ENCODE measurements around the gene MGST3. TPM values are rescaled to one million over a fixed set of nuclear protein-coding genes. Genes with fewer than 3 reads are reported as not detected.

Gene MGST3
- total and polyA plus RNA-seq, 4 donors, result 141 to 351 (median 176) TPM

DNA sequence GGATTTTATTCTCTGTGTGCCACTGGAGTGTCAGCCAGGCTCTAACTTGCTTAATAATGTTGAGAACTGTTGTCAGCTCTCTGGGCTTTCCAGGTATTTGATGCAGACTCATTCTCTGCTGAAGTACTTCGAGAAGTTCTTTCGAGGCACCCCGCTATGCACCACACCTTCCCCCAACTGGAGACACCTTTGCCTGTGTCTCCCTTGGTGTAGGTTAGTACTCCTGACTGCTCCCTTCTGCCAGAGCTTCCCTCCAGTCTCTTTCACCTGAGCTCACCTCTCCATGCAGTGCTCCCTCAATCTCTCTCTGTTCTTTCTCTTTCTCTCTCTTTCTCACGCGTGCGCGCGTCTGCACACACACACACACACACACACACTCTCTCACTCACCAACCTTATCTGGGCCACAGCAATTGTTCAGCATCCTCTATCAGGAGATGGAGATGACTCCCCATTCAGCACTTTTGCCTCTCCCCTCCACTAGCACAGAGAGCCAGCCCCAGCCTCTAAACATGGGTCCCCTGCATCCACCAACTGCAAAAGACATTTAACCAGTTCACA is 14.0 kb upstream of the MGST3 start:
- Histone ChIP-seq H3K4me1 (ENCODE audit: control insufficient read depth in 5 of 5, insufficient read depth in 5 of 5, low read length in 5 of 5) (no peaks in the 10 kb centered on the region), H3K9ac (ENCODE audit: insufficient read depth in 1 of 2, low read length in 2 of 2) (no peak overlapping the region), H3K36me3 (ENCODE audit: control insufficient read depth in 4 of 4, insufficient read depth in 4 of 4, low read length in 4 of 4) (no peaks in the 10 kb centered on the region), H3K9me3 (ENCODE audit: control insufficient read depth in 4 of 4, insufficient read depth in 3 of 4, low read length in 3 of 4) (peaks cover 0 to 2% (median 0%) of the 10 kb centered on the region in 4 donors), H3K27ac (ENCODE audit: low read depth in 1 of 2, low read length in 1 of 2) (no peak overlapping the region), H3K4me3 (no peak overlapping the region), H3K27me3 (ENCODE audit: control insufficient read depth in 3 of 3, insufficient read depth in 3 of 3, low read length in 2 of 3) (peaks cover 0 to 3% (median 0%) of the 10 kb centered on the region in 3 donors)
- TF ChIP-seq, protein P1, sequence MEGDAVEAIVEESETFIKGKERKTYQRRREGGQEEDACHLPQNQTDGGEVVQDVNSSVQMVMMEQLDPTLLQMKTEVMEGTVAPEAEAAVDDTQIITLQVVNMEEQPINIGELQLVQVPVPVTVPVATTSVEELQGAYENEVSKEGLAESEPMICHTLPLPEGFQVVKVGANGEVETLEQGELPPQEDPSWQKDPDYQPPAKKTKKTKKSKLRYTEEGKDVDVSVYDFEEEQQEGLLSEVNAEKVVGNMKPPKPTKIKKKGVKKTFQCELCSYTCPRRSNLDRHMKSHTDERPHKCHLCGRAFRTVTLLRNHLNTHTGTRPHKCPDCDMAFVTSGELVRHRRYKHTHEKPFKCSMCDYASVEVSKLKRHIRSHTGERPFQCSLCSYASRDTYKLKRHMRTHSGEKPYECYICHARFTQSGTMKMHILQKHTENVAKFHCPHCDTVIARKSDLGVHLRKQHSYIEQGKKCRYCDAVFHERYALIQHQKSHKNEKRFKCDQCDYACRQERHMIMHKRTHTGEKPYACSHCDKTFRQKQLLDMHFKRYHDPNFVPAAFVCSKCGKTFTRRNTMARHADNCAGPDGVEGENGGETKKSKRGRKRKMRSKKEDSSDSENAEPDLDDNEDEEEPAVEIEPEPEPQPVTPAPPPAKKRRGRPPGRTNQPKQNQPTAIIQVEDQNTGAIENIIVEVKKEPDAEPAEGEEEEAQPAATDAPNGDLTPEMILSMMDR (IDR thresholded peaks at IDR 0.05; ENCODE audit: control extremely low read depth, extremely low read depth), result no peak
- DNase-seq (no peak), ATAC-seq (ENCODE audit: insufficient read depth, low FRiP score) (no peak)
- WGBS, 2 donors, result 74 to 92% methylated on average over 8 of the region's 8 CpGs

DNA sequence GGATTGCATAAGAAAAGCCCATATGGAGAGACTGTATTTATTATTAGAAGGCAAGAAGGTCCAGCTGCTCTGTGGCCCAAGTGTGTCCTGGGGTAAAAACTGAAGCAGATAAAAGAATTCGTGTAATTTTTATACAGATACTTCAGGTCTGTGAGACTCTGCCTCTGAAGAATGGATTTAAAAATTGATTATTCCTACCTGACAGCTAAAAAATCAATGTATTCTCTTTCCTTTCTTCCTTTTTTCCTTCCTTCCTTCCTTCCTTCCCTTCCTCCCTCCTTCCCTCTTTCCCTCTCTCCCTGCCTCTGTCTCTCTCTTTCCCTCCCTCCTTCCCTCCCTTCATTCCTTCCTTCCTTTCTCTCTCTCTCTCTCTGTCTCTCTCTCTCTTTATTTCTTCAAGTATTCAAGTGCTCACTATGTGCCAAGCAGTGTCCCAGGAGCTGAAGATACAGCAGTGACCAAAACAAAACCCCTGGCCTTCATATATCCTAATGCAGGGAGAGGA is 11.3 kb upstream of the MGST3 start:
- DNase-seq, result no peak
- Histone ChIP-seq H3K27me3 (ENCODE audit: control insufficient read depth in 3 of 3, insufficient read depth in 3 of 3, low read length in 2 of 3) (peaks cover 0 to 5% (median 0%) of the 10 kb centered on the region in 3 donors), H3K27ac (ENCODE audit: low read depth in 1 of 2, low read length in 1 of 2) (no peak overlapping the region), H3K9ac (ENCODE audit: insufficient read depth in 1 of 2, low read length in 2 of 2) (no peak overlapping the region), H3K4me1 (ENCODE audit: control insufficient read depth in 5 of 5, insufficient read depth in 5 of 5, low read length in 5 of 5) (no peaks in the 10 kb centered on the region), H3K9me3 (ENCODE audit: control insufficient read depth in 4 of 4, insufficient read depth in 3 of 4, low read length in 3 of 4) (no peaks in the 10 kb centered on the region), H3K36me3 (ENCODE audit: control insufficient read depth in 4 of 4, insufficient read depth in 4 of 4, low read length in 4 of 4) (no peaks in the 10 kb centered on the region), H3K4me3 (no peak overlapping the region)
- TF ChIP-seq, protein P1 (IDR thresholded peaks at IDR 0.05; ENCODE audit: control extremely low read depth, extremely low read depth), result no peak
- no peak for ATAC-seq (ENCODE audit: insufficient read depth, low FRiP score)
- 65 to 89% methylated on average over 1 of the region's 1 CpG for WGBS, 2 donors

DNA sequence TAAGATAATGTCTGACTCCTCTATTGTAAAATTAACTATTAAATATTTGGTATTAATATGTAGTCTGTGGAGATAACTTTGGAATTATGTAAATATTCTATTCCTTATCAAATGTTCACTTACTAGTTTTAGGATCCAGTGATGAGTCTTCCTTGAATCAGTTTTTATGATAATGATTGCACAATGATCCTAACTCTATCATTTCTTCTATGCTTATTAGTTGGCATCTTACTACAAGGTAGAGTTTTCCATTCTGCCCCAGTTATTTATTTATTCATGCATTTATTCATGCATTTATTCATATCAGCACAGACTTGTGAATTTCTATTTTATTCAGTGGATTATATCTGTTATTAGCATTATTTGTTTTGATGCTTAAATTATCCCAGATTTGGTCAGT is 7.4 kb upstream of the MGST3 start:
- Histone ChIP-seq H3K4me3 (no peak overlapping the region), H3K9ac (ENCODE audit: insufficient read depth in 1 of 2, low read length in 2 of 2) (no peak overlapping the region), H3K9me3 (ENCODE audit: control insufficient read depth in 4 of 4, insufficient read depth in 3 of 4, low read length in 3 of 4) (no peaks in the 10 kb centered on the region), H3K27ac (ENCODE audit: low read depth in 1 of 2, low read length in 1 of 2) (no peak overlapping the region), H3K36me3 (ENCODE audit: control insufficient read depth in 4 of 4, insufficient read depth in 4 of 4, low read length in 4 of 4) (no peaks in the 10 kb centered on the region), H3K4me1 (ENCODE audit: control insufficient read depth in 5 of 5, insufficient read depth in 5 of 5, low read length in 5 of 5) (peaks cover 0 to 3% (median 0%) of the 10 kb centered on the region in 5 donors), H3K27me3 (ENCODE audit: control insufficient read depth in 3 of 3, insufficient read depth in 3 of 3, low read length in 2 of 3) (peaks cover 0 to 5% (median 0%) of the 10 kb centered on the region in 3 donors)
- TF ChIP-seq, protein P1 (IDR thresholded peaks at IDR 0.05; ENCODE audit: control extremely low read depth, extremely low read depth), result no peak
- DNase-seq (no peak), ATAC-seq (ENCODE audit: insufficient read depth, low FRiP score) (no peak)

DNA sequence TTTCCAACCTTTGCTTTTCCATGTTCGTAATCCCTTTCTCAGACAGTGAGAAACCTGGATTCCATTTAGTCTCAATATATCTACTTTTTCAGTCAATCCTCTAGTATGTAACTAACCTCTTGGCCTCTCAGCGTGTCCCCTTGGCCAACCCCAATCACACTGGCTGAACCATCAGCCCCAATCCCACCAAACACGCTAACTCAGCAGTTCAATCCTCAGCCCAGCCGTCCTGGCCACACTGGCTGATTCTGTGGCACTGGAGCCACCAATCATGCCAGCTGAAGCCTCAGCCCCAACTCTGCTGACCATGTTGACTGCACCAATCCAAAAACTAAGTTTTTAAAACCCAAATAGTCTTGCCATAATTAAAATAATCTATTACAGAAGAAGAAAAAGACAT is 6.6 kb upstream of the MGST3 start:
- TF ChIP-seq, protein P1 (IDR thresholded peaks at IDR 0.05; ENCODE audit: control extremely low read depth, extremely low read depth), result no peak
- ATAC-seq (ENCODE audit: insufficient read depth, low FRiP score), result no peak
- WGBS, 2 donors, result 87 to 96% methylated on average over 4 of the region's 4 CpGs
- Histone ChIP-seq H3K9ac (ENCODE audit: insufficient read depth in 1 of 2, low read length in 2 of 2) (no peak overlapping the region), H3K36me3 (ENCODE audit: control insufficient read depth in 4 of 4, insufficient read depth in 4 of 4, low read length in 4 of 4) (no peaks in the 10 kb centered on the region), H3K27me3 (ENCODE audit: control insufficient read depth in 3 of 3, insufficient read depth in 3 of 3, low read length in 2 of 3) (peaks cover 0 to 5% (median 0%) of the 10 kb centered on the region in 3 donors), H3K27ac (ENCODE audit: low read depth in 1 of 2, low read length in 1 of 2) (no peak overlapping the region), H3K4me1 (ENCODE audit: control insufficient read depth in 5 of 5, insufficient read depth in 5 of 5, low read length in 5 of 5) (peaks cover 0 to 5% (median 0%) of the 10 kb centered on the region in 5 donors), H3K9me3 (ENCODE audit: control insufficient read depth in 4 of 4, insufficient read depth in 3 of 4, low read length in 3 of 4) (no peaks in the 10 kb centered on the region), H3K4me3 (no peak overlapping the region)
- no peak for DNase-seq
